Activated CD8-positive, alpha-beta memory T cell treated with anti-CD3 and anti-CD28 coated beads, Interleukin-2, amount 10 ng/mL, durations not matched to agents 7 days and 5 days (primary cell): ENCODE results near the gene HOXD3. TPM values are rescaled to one million over a fixed set of nuclear protein-coding genes. Genes with fewer than 3 reads are reported as not detected.
A peak's percentile ranks its signal among the peaks of the same experiment; 100 is the strongest.

Experiments
- ATAC-seq: fragments of 150-1000 bp; cut with Tn5 transposase; one replicate; pipeline ENCODE4 v1.10.0; 2021; ENCODE audit warnings: moderate library complexity
- CTCF ChIA-PET: fragments of 350-600 bp; sonication (Branson Sonifier 250); formaldehyde crosslinking; loops from one replicate; lab custom pipeline; 2021; ENCODE audit warnings: antibody characterized with exemption; lab: Charles Lee
- DNase-seq: peaks from one replicate; pipeline ENCODE4 v3.0.0-alpha.2; 2020
- H3K27ac Mint-ChIP-seq: one replicate; pipeline ENCODE4 v1.8.0; 2021; ENCODE audit warnings: mild to moderate bottlenecking, mixed read lengths
- H3K27me3 Mint-ChIP-seq: one replicate; pipeline ENCODE4 v1.8.0; 2021; ENCODE audit warnings: mixed read lengths
- H3K36me3 Mint-ChIP-seq: one replicate; pipeline ENCODE4 v1.8.0; 2021; ENCODE audit warnings: mild to moderate bottlenecking, mixed read lengths
- H3K4me1 Mint-ChIP-seq: one replicate; pipeline ENCODE4 v1.8.0; 2021; ENCODE audit warnings: mixed read lengths
- H3K4me3 Mint-ChIP-seq: one replicate; pipeline ENCODE4 v1.8.0; 2021; ENCODE audit warnings: mild to moderate bottlenecking, moderate library complexity, mixed read lengths
- H3K9me3 Mint-ChIP-seq: one replicate; pipeline ENCODE4 v1.8.0; 2022; ENCODE audit warnings: low read depth, mixed read lengths
- total RNA-seq, 2 experiments: library from RNA; stranded (reverse); gene quantifications; one replicate each; pipeline ENCODE4 v1.2.3, GENCODE V29; 2021

The HOXD3 gene
- total RNA-seq, 2 experiments from 2014 or later = not detected

DNA sequence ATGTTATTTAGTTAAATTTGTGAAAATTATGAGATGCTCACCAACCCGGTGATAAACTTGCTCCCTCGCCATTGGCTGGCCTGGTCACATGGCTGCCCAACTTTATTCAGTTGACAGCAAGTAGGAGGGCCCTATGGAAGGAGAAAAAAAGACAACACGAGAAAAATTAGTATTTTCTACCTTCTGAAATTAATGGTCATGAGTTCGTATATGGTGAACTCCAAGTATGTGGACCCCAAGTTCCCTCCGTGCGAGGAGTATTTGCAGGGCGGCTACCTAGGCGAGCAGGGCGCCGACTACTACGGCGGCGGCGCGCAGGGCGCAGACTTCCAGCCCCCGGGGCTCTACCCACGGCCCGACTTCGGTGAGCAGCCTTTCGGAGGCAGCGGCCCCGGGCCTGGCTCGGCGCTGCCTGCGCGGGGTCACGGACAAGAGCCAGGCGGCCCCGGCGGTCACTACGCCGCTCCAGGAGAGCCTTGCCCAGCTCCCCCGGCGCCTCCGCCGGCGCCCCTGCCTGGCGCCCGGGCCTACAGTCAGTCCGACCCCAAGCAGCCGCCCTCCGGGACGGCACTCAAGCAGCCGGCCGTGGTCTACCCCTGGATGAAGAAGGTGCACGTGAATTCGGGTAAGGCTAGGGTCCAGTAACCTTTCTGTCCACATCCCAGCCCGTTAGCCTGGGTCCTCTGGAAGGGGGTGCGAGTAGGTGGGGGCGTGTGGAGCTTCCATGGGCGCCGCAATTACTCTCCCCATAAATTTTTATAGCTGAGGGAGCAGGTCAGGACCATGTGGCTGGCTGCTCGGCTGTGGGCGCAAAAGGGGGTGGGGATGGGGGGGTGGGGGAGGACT lies 5.4 kb upstream of the HOXD3 start, which contains the start of gene HOXD4:
HOXD4 (plus strand) TSS at position 109 of the 846 bp plus-strand sequence; CDS start at position 193, 84 bp downstream.
- Mint-ChIP-seq H3K27me3 (peaks cover 95% of the 10 kb centered on the region), H3K27ac (no peak within 1 kb of the TSS), H3K36me3 (no peaks in the 10 kb centered on the region), H3K4me3 (no peak within 1 kb of the TSS), H3K9me3 (no peaks in the 10 kb centered on the region), H3K4me1 (no peaks in the 10 kb centered on the region)
- ATAC-seq (no peak), DNase-seq (no peak)
- CTCF ChIA-PET = interaction anchor here (1.1 to 1.9 kb wide), 3 partner anchors 11 to 25 kb away, joined by 3 to 15 read pairs (median 4); no protein-coding TSS in a partner anchor

GRCh38 chr2:176152350-176153181 lies 4.5 kb upstream of the HOXD3 start:
- Mint-ChIP-seq H3K4me1 (peaks cover 2% of the 10 kb centered on the region), H3K4me3 (no peak overlapping the region), H3K27me3 (peaks cover 91% of the 10 kb centered on the region), H3K9me3 (no peaks in the 10 kb centered on the region), H3K27ac (no peak overlapping the region), H3K36me3 (no peaks in the 10 kb centered on the region)
- ATAC-seq (no peak), DNase-seq (no peak)
- CTCF ChIA-PET = interaction anchor here (1.1 to 1.3 kb wide), 2 partner anchors 20 to 401 kb away, joined by 3 to 4 read pairs; no protein-coding TSS in a partner anchor

GRCh38 chr2:176154576-176155252 lies 2.4 kb upstream of the HOXD3 start:
- no peak overlapping the region for H3K27ac Mint-ChIP-seq
- H3K4me1 Mint-ChIP-seq = peaks cover 4% of the 10 kb centered on the region
- no peak for DNase-seq
- H3K27me3 Mint-ChIP-seq = peaks cover 87% of the 10 kb centered on the region
- H3K4me3 Mint-ChIP-seq = no peak overlapping the region
- peaks cover 2% of the 10 kb centered on the region for H3K36me3 Mint-ChIP-seq
- CTCF ChIA-PET = interaction anchor here (1.1 to 2.7 kb wide), 4 partner anchors 10 to 400 kb away, joined by 4 to 14 read pairs (median 6); no protein-coding TSS in a partner anchor
- H3K9me3 Mint-ChIP-seq = no peaks in the 10 kb centered on the region
- no peak for ATAC-seq

GRCh38 chr2:176155356-176156044 lies 1.6 kb upstream of the HOXD3 start:
- Mint-ChIP-seq H3K36me3 (peaks cover 2% of the 10 kb centered on the region), H3K4me1 (peaks cover 4% of the 10 kb centered on the region), H3K27me3 (peaks cover 87% of the 10 kb centered on the region), H3K9me3 (no peaks in the 10 kb centered on the region), H3K4me3 (no peak overlapping the region), H3K27ac (no peak overlapping the region)
- ATAC-seq = no peak
- CTCF ChIA-PET = interaction anchor here (1.0 to 2.7 kb wide), 6 partner anchors 15 to 482 kb away, joined by 3 to 14 read pairs (median 4); no protein-coding TSS in a partner anchor
- no peak for DNase-seq

GRCh38 chr2:176156301-176156806 lies 753 bp upstream of the HOXD3 start:
- Mint-ChIP-seq H3K4me3 (no peak overlapping the region), H3K36me3 (peaks cover 2% of the 10 kb centered on the region), H3K27ac (no peak overlapping the region), H3K9me3 (no peaks in the 10 kb centered on the region), H3K27me3 (peaks cover 87% of the 10 kb centered on the region), H3K4me1 (peaks cover 4% of the 10 kb centered on the region)
- CTCF ChIA-PET = interaction anchor here (1.0 to 2.7 kb wide), 4 partner anchors 16 to 482 kb away, joined by 3 to 7 read pairs (median 3); no protein-coding TSS in a partner anchor
- ATAC-seq = no peak
- DNase-seq = no peak

GRCh38 chr2:176157499-176158185 lies 535 bp downstream of the HOXD3 start:
- Mint-ChIP-seq H3K36me3 (peaks cover 2% of the 10 kb centered on the region), H3K4me1 (peaks cover 4% of the 10 kb centered on the region), H3K9me3 (no peaks in the 10 kb centered on the region), H3K27ac (peak overlapping the region; percentile 22), H3K27me3 (peaks cover 90% of the 10 kb centered on the region), H3K4me3 (no peak overlapping the region)
- CTCF ChIA-PET = interaction anchor here (1.6 kb wide), 1 partner anchor 480 kb away, joined by 3 read pairs; no protein-coding TSS in a partner anchor
- DNase-seq (no peak), ATAC-seq (no peak)

DNA sequence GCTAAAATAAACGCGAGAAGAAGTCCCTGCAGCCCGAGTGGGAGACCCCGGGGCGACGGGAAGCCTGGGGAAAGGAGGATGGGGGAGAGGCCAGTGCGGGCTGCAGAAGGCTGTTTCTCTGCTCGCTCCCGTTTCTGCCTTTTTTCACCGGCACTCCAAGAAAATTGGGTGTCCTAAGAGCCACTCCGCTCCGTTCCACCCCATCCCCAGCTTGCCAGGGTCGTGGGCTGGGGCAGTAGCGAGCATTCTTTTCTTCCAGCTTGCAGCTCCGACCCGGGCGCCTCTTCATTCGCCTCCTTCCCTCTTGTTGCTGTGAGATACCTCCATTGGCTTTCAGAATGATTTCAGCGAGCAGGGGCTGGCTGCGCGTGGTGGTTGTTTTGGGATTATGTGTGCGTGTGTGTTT lies 1.1 kb downstream of the HOXD3 start:
- H3K36me3 Mint-ChIP-seq = peaks cover 2% of the 10 kb centered on the region
- H3K4me1 Mint-ChIP-seq = peaks cover 4% of the 10 kb centered on the region
- DNase-seq = no peak
- H3K9me3 Mint-ChIP-seq = no peaks in the 10 kb centered on the region
- H3K27ac Mint-ChIP-seq = peak overlapping the region; percentile 46
- H3K27me3 Mint-ChIP-seq = peaks cover 88% of the 10 kb centered on the region
- no peak overlapping the region for H3K4me3 Mint-ChIP-seq
- ATAC-seq = no peak
- CTCF ChIA-PET = no interaction called here

- Mint-ChIP-seq H3K27me3 (peaks cover 88% of the 10 kb centered on the region), H3K27ac (peak overlapping the region; percentile 28), H3K4me3 (no peak overlapping the region), H3K4me1 (peaks cover 4% of the 10 kb centered on the region), H3K36me3 (peaks cover 2% of the 10 kb centered on the region), H3K9me3 (no peaks in the 10 kb centered on the region)
- ATAC-seq (no peak), DNase-seq (no peak)
- CTCF ChIA-PET = no interaction called here
Measured at GRCh38 chr2:176158855-176159662, 2.0 kb downstream of the HOXD3 start.

DNA sequence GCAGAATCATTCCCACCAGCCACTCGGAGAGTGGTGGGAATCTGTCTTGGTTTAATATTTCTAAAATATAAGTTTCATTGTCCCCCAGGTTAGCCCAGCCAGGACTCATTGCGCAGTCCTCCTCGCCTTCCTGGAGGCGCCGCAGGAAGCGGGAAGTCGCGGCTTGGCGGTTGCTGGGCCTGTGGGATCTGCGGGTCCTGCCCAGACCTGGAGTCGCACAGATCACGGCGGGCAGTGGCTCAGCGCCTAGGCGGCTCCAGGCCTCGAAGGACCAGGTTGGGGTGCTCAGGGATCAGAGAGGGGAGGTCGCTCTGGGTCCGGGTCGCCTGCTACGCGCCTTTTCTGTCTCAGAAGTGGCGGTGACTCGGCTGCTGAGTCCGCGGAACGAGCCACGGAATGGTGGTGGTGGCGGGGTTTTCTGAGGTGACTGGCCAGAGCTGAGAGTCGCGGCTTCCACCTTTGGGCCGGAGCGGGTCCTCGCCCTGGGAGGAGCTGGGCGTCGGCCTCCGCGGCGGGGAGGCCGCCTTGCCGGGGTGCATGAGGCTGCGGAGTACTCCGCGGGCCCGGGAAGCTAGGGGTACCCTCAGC lies 2.6 kb downstream of the HOXD3 start:
- peaks cover 89% of the 10 kb centered on the region for H3K27me3 Mint-ChIP-seq
- H3K27ac Mint-ChIP-seq = no peak overlapping the region
- H3K36me3 Mint-ChIP-seq = peaks cover 4% of the 10 kb centered on the region
- ATAC-seq (no peak), DNase-seq (no peak)
- no peak overlapping the region for H3K4me3 Mint-ChIP-seq
- H3K4me1 Mint-ChIP-seq = peaks cover 7% of the 10 kb centered on the region
- H3K9me3 Mint-ChIP-seq = no peaks in the 10 kb centered on the region
- CTCF ChIA-PET = interaction anchor here (1.3 kb wide), 1 partner anchor 28 kb away, joined by 3 read pairs; no protein-coding TSS in a partner anchor

GRCh38 chr2:176160251-176160985 lies 3.3 kb downstream of the HOXD3 start:
- no peak overlapping the region for H3K27ac Mint-ChIP-seq
- H3K4me3 Mint-ChIP-seq = no peak overlapping the region
- H3K27me3 Mint-ChIP-seq = peaks cover 89% of the 10 kb centered on the region
- CTCF ChIA-PET = interaction anchor here (1.2 to 1.5 kb wide), 4 partner anchors 16 to 64 kb away, joined by 3 to 5 read pairs (median 4); no protein-coding TSS in a partner anchor
- ATAC-seq (no peak), DNase-seq (no peak)
- H3K4me1 Mint-ChIP-seq = peaks cover 7% of the 10 kb centered on the region
- no peaks in the 10 kb centered on the region for H3K9me3 Mint-ChIP-seq
- peaks cover 4% of the 10 kb centered on the region for H3K36me3 Mint-ChIP-seq
